Activated CD4-positive, alpha-beta T cell treated with anti-CD3 and anti-CD28 coated beads for 48 hours (primary cell): Measurements from ENCODE around the gene THADA.
"Not testable (repeated sequence)": the region's sequence is repeated elsewhere in the genome, so short reads cannot be mapped to it uniquely, and the experiment has no call there.

Source experiments
- DNase-seq: peaks from one replicate; pipeline ENCODE4 v3.0.0-alpha.2; 2020

Gene THADA

DNA sequence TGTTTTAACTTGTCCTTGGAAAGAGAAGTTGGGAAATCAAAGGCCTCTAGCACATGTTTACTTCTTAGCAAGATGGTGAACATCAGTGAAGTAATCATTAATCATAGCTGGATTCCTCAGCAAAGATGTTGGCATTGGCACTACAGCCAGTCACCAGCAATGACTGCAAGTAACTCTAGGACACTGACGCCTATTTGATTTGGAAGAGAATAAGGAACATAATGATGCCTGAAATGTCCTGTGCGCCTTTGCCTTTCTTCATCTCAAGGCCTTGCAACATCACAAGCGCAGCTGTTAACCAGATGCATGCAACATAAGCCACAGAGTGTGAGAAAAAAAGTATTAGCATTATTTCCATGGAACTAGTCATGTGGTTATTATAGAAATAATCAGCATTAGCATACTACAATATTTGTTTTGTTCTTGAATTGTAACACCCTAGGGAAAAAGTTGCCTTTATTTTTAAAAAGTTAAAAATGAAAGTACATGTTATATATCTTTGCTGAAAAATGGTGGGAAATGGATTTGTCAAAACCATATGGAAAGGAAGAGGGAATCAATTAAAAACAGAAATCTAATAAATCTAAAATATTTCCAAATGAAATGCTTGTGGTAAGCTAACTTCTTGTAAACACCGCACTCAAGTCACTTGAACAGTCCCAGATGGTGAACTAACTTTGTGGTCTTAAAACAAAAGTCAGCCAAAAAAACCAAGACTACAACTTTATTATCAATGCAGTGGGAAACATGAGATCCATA is 55.6 kb downstream of the THADA start:
- no peak for DNase-seq

DNA sequence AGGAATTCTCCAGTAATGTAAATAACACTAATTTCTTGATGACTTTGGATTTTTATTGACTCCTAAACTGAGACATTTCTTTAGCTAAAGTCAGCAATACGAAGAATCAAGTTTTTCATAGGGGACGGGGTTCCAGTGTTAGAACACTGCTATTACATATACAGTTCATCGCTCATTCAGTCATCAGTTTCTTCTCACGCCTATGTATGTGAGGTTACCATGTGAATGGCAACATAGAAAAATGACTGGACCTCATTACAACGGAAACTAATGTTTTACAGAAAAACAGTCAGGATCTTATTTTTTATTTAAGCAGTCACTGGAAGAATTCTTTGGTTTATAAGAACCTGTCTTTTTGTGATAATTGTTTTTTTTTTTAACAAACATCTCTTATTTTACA is 56.4 kb downstream of the THADA start:
- DNase-seq: no peak

DNA sequence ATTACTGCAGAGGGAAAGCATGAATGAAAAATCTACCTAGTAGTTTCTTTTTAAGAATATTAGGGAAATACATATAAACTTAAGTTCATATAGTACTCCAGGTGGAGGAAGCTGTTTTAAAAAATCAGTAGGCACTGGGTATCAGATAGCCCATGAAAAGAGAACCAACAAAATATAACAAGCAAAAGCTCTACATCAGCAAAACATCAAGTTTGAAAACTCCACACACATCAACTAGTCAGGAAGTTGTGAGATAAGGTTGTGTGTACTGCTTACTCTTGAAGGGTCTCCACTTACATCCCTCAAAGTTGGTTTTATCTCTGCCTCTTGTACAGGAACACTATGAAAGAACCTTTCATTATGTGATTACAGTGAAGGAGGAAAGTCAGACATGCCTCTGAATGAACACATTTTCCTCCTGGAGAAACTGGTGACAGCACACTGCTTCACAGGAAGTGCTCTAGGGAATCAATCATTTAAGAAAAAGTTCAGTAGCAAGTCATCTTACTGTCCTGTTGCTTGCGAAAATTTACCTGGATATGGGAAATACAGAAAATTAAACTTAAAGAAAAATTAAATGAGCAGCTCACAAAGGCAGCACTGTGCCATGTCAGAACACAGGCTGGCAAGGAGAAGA is 57.7 kb downstream of the THADA start:
- no peak for DNase-seq

DNA sequence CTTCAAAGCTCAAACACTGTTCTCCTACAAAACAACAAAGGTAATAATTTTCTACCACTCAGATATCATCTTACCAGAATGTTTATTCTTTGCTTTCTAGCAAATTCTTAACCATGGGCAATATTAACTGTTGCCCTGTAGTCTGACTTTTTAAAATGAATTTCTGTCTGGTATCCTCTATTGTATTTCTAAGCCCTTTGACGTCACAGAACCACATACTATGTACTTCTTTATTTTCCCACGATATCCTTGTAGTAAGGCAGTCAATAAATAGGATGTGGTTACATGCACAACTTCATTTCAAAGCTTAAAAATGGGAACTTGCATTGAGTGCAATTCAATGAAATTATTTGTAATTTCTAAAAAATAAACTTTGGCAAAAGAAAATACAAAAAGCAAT is 58.7 kb downstream of the THADA start:
- no peak for DNase-seq

DNA sequence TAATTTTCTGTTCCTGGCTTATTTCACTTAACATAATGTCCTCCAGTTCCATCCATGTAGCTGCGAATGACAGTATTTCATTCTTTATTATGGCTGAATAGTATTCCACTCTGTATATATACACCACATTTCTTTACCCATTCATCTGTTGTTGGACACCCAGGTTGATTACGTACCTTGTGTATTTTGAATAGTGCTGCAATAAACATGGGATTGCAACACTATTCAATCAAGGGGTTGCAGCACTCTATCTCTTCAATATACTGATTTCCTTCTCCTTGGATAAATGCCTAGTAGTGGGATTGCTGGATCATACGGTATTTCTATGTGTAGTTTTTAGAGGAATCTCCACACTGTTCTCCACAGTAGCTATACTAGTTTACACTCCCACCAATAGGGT is 61.3 kb downstream of the THADA start:
- no peak for DNase-seq

DNA sequence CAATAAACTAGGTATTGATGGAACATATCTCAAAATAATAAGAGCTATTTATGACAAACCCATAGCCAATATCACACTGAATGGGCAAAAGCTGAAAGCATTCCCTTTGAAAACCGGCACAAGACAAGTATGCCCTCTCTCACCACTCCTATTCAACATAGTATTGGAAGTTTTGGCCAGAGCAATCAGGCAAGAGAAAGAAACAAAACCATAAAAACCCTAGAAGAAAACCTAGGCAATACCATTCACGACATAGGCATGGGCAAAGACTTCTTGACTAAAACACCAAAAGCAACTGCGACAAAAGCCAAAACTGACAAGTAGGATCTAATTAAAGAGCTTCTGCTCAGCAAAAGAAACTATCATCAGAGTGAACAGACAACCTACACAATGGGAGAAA is 63.3 kb downstream of the THADA start:
- not testable (repeated sequence) for DNase-seq

DNA sequence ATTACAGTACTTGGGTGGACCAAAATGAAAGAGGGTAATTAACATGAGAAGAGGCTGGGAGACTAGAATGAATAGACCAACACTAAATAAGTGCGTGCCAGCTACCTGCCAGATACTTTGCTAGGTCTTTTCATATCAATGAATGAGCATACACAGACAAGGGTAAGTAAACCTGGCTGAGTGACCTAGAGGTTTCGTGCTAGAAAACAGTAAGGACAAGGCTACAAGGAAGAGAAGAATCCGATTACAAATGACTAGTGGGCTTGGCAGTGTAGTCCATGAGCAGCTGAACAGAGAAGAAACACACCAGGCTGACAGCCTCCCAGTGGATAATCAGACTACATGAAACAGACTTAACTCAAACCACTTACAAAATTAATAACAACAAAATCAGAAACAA is 64.6 kb downstream of the THADA start:
- DNase-seq: no peak

- no peak for DNase-seq
Observed at GRCh38 chr2:43526994-43527393, 68.8 kb downstream of the THADA start.

GRCh38 chr2:43525506-43525905 is 70.3 kb downstream of the THADA start:
- DNase-seq: no peak

GRCh38 chr2:43524177-43524965 is 71.5 kb downstream of the THADA start:
- DNase-seq: no peak

GRCh38 chr2:43522177-43522576 is 73.7 kb downstream of the THADA start:
- no peak for DNase-seq

- DNase-seq: no peak
Observed at GRCh38 chr2:43521568-43521967, 74.3 kb downstream of the THADA start.

GRCh38 chr2:43520919-43521318 is 74.9 kb downstream of the THADA start:
- no peak for DNase-seq

- no peak for DNase-seq
Observed at GRCh38 chr2:43519643-43520221, 76.1 kb downstream of the THADA start.

DNA sequence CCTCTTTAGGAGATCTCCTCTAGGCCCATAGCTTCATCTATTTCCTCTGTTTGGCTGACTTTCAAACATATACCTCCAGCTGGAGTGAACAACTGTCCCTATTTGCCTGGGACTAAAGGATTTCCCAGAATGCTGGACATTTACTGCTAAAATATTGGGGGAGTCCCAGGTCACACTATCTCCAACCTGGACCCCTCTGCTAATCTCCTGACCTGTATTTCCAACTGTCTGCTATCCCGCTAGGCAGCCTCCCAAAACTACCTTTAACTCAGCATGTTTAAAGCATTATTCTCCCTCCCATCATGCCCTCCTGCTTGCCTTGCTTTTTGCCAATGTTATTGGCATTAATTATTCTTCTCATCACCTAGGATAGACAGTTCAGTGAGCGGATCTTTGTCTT is 77.1 kb downstream of the THADA start:
- no peak for DNase-seq

- DNase-seq: no peak
Observed at GRCh38 chr2:43518181-43518580, 77.7 kb downstream of the THADA start.

DNA sequence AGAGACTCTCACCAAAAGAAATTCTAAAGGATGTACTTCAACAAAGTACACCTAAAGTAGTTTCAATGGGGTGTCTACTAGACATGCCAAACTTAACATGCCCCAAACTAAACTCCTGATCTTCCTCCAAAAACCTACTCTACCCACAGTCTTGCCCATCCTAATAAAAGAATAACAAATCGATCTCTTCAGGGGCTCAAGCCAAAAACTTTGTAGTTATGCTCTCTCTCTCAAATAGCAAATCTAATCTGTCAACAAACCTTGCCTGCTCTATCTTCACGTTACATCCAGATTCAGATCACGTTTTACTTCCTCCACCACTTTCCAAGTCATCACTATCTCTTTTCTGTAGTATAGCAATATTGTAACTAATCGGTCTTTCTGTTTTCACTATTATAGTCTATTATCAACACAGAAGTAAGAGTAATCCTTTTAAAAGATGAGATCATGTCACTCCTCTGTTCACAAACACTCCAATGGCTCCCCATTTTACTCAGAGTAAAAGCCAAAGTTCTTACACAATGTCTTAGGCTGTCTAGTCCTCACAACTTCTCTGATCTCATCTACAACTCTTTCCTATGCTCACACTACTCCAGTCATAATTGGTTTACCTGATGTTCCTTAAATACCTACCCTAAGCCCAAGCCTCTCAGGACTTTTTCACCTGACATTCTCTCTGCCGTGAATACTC is 79.9 kb downstream of the THADA start:
- DNase-seq: no peak

DNA sequence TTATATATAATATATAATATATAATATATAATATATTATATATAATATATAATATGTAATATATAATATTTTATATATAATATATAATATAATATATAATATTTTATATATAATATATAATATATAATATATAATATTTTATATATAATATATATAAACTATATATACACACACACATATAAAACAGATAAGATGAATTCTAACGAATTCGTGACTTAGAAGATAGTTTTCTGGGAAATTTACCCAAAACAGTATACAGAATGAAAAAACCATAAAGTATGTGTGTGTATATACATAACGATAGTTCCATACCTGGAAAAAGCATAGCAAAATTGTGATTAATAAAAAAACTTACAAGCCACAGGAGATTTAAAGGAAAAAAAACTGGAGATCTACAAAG is 80.6 kb downstream of the THADA start:
- DNase-seq: no peak

GRCh38 chr2:43513796-43514195 is 82.0 kb downstream of the THADA start:
- DNase-seq: no peak

DNA sequence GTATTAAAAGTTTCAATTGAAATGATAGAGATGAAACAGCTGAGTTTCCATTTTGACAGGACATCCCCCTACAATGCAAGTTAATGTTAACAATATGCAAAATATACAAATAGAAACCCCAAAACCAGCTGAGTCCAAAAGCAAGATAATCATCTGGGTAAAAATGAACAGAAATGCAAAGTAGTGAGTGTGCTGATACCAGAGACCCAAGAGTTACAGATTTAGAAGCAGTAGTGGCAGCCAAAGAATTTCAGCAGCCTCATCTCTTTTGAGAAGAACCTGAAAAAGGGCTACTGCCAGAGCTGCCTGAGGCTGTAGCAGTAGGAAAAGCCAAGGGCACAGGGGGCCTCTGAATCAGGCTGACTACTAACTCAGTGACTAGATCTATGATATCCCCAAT is 82.6 kb downstream of the THADA start:
- no peak for DNase-seq

- no peak for DNase-seq
Observed at GRCh38 chr2:43511199-43511598, 84.6 kb downstream of the THADA start.

- DNase-seq: no peak
Observed at GRCh38 chr2:43509886-43510285, 86.0 kb downstream of the THADA start.

DNA sequence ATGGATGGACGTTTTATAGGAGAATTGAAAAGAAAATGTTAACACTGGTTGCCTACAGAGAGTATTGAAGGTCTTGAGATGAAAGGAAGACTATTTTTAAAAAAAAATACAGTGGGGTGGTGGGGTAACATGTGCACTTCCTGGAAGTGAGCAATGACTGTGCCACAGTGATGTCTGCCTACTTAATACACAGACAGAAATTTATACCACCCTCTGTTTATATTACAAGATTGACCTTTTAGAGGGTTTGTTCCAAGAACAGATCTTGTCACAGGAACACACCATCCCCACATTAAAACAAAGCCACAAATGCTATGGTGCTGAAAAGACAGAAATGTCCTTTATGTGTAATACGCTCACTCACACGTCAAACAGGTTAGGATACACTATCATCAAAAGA is 87.6 kb downstream of the THADA start:
- DNase-seq: no peak
